HG02885 (cell line): Measurements from ENCODE around the gene PQBP1.

Experiments
- ATAC-seq: cut with Tn5 transposase; IDR thresholded peaks from one replicate; pipeline ENCODE4 v1.9.1; 2021; ENCODE audit warnings: mild to moderate bottlenecking; ENCODE audit not compliant: unreplicated experiment, poor library complexity

The PQBP1 gene

GRCh38 chrX:48919947-48920717 lies 22.4 kb downstream of the PQBP1 start:
- ATAC-seq: no peak

- no peak for ATAC-seq
Measured at GRCh38 chrX:48920718-48921104, 23.0 kb downstream of the PQBP1 start.

DNA sequence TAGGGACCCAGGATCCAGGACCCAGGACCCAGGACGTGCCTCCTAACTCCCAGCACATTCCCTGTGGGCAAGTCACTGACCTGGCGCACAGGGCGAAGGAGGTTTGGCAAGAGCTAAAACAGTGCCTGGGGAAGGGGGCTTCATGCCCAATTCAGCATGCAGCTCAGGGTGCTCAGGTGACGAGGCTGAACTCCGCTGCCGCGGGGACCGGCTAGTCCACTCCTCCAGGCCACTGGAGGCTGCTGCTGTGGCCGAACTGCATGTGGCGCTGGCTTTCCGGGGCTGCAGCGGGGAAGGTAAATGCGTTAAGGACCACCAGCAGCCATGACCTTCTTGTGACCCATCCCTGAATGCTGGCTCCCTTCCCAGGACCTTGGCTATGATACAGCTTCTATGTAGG lies 26.0 kb downstream of the PQBP1 start:
- no peak for ATAC-seq

- ATAC-seq: no peak
Measured at GRCh38 chrX:48924270-48924669, 26.5 kb downstream of the PQBP1 start.

- ATAC-seq: no peak
Measured at GRCh38 chrX:48927123-48927522, 29.4 kb downstream of the PQBP1 start.

- no peak for ATAC-seq
Measured at GRCh38 chrX:48927736-48928382, 30.1 kb downstream of the PQBP1 start.

DNA sequence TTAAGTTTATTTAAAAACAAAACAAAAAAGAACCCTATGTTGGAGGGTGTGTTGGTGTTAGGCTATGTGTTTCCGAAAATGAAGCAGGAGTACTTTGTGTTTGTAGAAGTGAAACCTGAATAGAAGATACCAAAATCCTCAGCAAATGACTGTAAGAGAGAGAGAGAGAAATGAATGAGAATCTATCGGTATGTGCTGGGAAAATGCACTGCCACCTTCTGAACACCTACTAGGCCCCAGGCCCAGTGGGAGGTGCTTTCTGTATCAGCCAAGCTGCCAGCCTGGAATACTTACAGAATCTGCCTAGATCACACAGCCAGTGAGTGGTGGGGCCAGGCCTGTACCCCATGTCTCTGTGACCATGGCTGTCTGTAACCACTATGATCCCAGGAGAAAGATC lies 36.0 kb downstream of the PQBP1 start:
- ATAC-seq: no peak

- ATAC-seq: no peak
Measured at GRCh38 chrX:48934581-48935300, 37.0 kb downstream of the PQBP1 start.

- ATAC-seq: no peak
Measured at GRCh38 chrX:48935301-48935670, 37.6 kb downstream of the PQBP1 start.

- no peak for ATAC-seq
Measured at GRCh38 chrX:48936429-48937053, 38.8 kb downstream of the PQBP1 start.

DNA sequence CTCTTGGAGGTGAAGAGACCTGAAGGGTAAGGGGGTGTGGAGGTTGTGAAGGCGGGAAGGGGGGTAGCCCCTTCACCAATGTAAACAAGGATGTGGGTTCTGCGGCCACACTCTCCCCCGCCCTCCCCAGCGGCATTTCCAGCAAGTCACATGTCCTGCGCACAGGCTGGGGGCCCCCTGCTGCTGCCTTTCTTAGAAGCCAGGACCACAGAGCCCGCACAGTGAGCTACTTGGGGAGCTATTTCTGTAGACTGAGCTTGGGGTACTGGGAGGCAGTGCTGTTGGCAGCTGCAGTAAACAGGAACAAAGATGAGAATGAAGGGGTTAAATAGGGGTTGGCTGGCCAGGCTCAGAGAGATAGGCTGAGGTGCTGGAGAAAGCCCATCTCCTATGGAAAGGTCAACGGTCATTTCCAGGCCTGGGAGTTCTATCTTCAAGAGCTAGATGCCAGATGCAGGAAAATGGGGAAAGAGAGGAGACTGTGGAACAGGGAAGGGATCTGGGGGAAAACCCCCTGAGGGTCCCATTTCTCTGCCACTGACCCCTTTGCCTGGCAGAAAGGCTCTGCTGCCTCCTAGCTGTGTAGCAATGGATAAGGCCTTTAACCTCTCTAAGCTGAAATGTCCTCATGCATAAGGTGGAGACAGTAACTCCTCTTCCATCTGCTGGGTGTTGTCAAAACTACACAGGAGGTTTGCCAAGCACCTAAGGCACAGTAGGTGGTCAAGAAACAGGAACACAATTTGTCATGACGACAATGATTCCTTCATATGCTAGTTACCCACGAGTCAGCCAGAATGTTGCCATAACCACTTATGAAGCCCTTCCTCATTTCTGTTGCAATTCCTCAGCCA lies 39.6 kb downstream of the PQBP1 start:
- peak; percentile 72 for ATAC-seq

DNA sequence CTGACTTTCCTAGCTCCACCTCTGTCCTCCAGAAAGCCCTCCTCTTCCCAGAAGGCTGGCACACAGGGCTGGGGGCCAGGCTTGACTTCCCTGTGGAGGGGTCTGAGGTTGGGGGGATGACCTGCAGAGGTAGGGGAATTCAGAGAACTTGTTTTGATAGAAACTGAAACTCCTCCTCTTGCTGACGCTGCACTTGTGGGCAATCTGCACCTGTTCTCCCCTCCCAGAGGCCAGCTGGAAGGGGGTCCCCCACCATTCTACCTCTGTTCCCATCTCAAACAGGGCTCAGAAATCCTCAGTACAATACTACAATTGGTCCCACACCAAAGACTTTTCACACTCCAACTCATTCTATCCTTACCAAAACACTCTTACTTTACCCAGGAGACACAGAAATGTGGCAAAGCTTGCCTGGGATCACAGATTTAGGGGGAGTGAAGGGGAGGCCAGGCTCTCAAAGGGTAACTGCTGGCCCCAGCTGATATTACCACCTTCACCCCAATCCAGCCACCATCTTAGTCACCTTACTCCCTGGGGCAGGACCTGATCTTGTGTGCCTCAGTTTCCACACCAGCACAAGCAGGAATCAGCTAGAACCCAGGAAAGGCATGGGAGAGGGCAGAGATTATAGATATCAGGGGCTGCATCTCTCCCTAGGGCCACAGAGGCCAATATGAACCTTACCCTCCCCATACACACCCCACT lies 41.1 kb downstream of the PQBP1 start:
- peak; percentile 52 for ATAC-seq

- ATAC-seq: no peak
Measured at GRCh38 chrX:48939524-48940228, 41.9 kb downstream of the PQBP1 start.

- ATAC-seq: no peak
Measured at GRCh38 chrX:48940404-48940955, 42.8 kb downstream of the PQBP1 start.

DNA sequence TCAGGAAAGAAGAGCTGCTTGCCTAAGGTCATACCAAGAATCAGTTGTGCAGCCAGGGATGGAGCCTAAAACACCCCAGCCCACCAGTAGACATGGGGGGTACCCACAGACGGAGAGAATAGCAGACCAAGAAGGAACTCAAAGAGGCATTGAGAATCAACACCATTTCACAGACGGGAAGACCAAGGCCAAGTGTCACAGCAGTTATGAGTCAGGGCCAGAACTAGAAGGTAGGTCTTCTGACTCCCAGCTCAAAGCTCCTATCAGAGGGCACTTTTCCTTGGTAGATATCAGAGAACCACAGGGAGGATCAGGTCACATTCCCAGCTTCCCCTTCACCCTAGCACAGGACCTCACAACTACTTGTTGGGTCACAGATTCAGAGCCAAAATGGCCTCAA lies 45.2 kb downstream of the PQBP1 start:
- no peak for ATAC-seq

GRCh38 chrX:48945517-48946348 lies 48.0 kb downstream of the PQBP1 start:
- ATAC-seq: peak; percentile 66

GRCh38 chrX:48948589-48948988 lies 50.9 kb downstream of the PQBP1 start:
- no peak for ATAC-seq
